ENCODE results near the gene CABCOCO1.

The CABCOCO1 gene

GRCh38 chr10:61766927-61767326 is 104.2 kb downstream of the CABCOCO1 start:
- DNase-seq (ENCODE audit: extremely low read depth, low read depth) = no peak
- TF ChIP-seq CTCF (IDR thresholded peaks at IDR 0.05; ENCODE audit: low read depth, low read length) = no peak

- DNase-seq (ENCODE audit: extremely low read depth, low read depth) = no peak
- no peak for TF ChIP-seq CTCF (IDR thresholded peaks at IDR 0.05; ENCODE audit: low read depth, low read length)
These were observed 111.3 kb downstream of the CABCOCO1 start for GRCh38 chr10:61774031-61774430.

- no peak for DNase-seq (ENCODE audit: extremely low read depth, low read depth)
- TF ChIP-seq CTCF (IDR thresholded peaks at IDR 0.05; ENCODE audit: low read depth, low read length) = no peak
These were observed 112.4 kb downstream of the CABCOCO1 start for GRCh38 chr10:61775111-61775510.

GRCh38 chr10:61776615-61777266 is 114.0 kb downstream of the CABCOCO1 start:
- no peak for DNase-seq (ENCODE audit: extremely low read depth, low read depth)
- TF ChIP-seq CTCF (IDR thresholded peaks at IDR 0.05; ENCODE audit: low read depth, low read length) = no peak

GRCh38 chr10:61778137-61778536 is 115.4 kb downstream of the CABCOCO1 start:
- no peak for TF ChIP-seq CTCF (IDR thresholded peaks at IDR 0.05; ENCODE audit: low read depth, low read length)
- DNase-seq (ENCODE audit: extremely low read depth, low read depth) = no peak

- TF ChIP-seq CTCF (IDR thresholded peaks at IDR 0.05; ENCODE audit: low read depth, low read length) = no peak
- no peak for DNase-seq (ENCODE audit: extremely low read depth, low read depth)
These were observed 116.5 kb downstream of the CABCOCO1 start for GRCh38 chr10:61779276-61779675.

GRCh38 chr10:61779950-61780659 is 117.4 kb downstream of the CABCOCO1 start:
- no peak for TF ChIP-seq CTCF (IDR thresholded peaks at IDR 0.05; ENCODE audit: low read depth, low read length)
- DNase-seq (ENCODE audit: extremely low read depth, low read depth) = no peak

Data from AG09319 (cell line).